Measurements from ENCODE around the gene LRRC7. TPM values are rescaled to one million over a fixed set of nuclear protein-coding genes. Genes with fewer than 3 reads are reported as not detected.
"Not testable (repeated sequence)": the region's sequence is repeated elsewhere in the genome, so short reads cannot be mapped to it uniquely, and the experiment has no call there.

LRRC7 gene
- total and polyA plus RNA-seq, 7 experiments from 2014 or later: 0.15 to 6.4 (median 0.46) TPM; not detected in 1

- ATAC-seq: no peak
- no peak for DNase-seq
- Mint-ChIP-seq H3K4me1 (no peaks in the 10 kb centered on the region), H3K27me3 (no peaks in the 10 kb centered on the region), H3K4me3 (no peak overlapping the region), H3K9me3 (peaks cover 2 to 27% (median 6%) of the 10 kb centered on the region in 11 donors), H3K27ac (no peak overlapping the region), H3K36me3 (no peaks in the 10 kb centered on the region)
- ChIA-PET CTCF (no interaction called here), POLR2A (no interaction called here)
- no peak overlapping the region for H3K27ac ChIP-seq (ENCODE audit: low read depth, low read length)
- H3K4me3 ChIP-seq (ENCODE audit: low read length): no peak overlapping the region
- H3K9me3 ChIP-seq (ENCODE audit: control insufficient read depth in 2 of 3, low read length in 3 of 3): no peaks in the 10 kb centered on the region
- H3K27me3 ChIP-seq (ENCODE audit: control insufficient read depth in 2 of 2, insufficient read depth in 2 of 2, low read length in 2 of 2): no peaks in the 10 kb centered on the region
- no peaks in the 10 kb centered on the region for H3K4me1 ChIP-seq (ENCODE audit: control insufficient read depth in 2 of 2, insufficient read depth in 2 of 2, low read length in 2 of 2)
- intact Hi-C loops (cut with micrococcal nuclease): no loop called here
- no peaks in the 10 kb centered on the region for H3K36me3 ChIP-seq (ENCODE audit: control insufficient read depth in 2 of 3, insufficient read depth in 3 of 3, low read length in 3 of 3)
Observed at GRCh38 chr1:69702085-69702484, 134.4 kb downstream of the LRRC7 start.

GRCh38 chr1:69706473-69706872 lies 138.8 kb downstream of the LRRC7 start:
- Histone ChIP-seq H3K4me3 (ENCODE audit: low read length) (no peak overlapping the region), H3K9me3 (ENCODE audit: control insufficient read depth in 2 of 3, low read length in 3 of 3) (no peaks in the 10 kb centered on the region), H3K4me1 (ENCODE audit: control insufficient read depth in 2 of 2, insufficient read depth in 2 of 2, low read length in 2 of 2) (no peaks in the 10 kb centered on the region), H3K36me3 (ENCODE audit: control insufficient read depth in 2 of 3, insufficient read depth in 3 of 3, low read length in 3 of 3) (no peaks in the 10 kb centered on the region), H3K27ac (ENCODE audit: low read depth, low read length) (no peak overlapping the region), H3K27me3 (ENCODE audit: control insufficient read depth in 2 of 2, insufficient read depth in 2 of 2, low read length in 2 of 2) (no peaks in the 10 kb centered on the region)
- Mint-ChIP-seq H3K4me3 (no peak overlapping the region), H3K36me3 (no peaks in the 10 kb centered on the region), H3K9me3 (peaks cover 0 to 9% (median 0%) of the 10 kb centered on the region in 11 donors), H3K27me3 (no peaks in the 10 kb centered on the region), H3K4me1 (no peaks in the 10 kb centered on the region), H3K27ac (no peak overlapping the region)
- ATAC-seq: no peak
- CTCF ChIA-PET: no interaction called here
- POLR2A ChIA-PET: no interaction called here
- DNase-seq: no peak
- intact Hi-C loops (cut with micrococcal nuclease): no loop called here

- Mint-ChIP-seq H3K27me3 (no peaks in the 10 kb centered on the region), H3K36me3 (no peaks in the 10 kb centered on the region), H3K4me3 (no peak overlapping the region), H3K27ac (no peak overlapping the region), H3K9me3 (peaks cover 0 to 9% (median 0%) of the 10 kb centered on the region in 11 donors), H3K4me1 (no peaks in the 10 kb centered on the region)
- H3K36me3 ChIP-seq (ENCODE audit: control insufficient read depth in 2 of 3, insufficient read depth in 3 of 3, low read length in 3 of 3): no peaks in the 10 kb centered on the region
- H3K4me3 ChIP-seq (ENCODE audit: low read length): no peak overlapping the region
- H3K27me3 ChIP-seq (ENCODE audit: control insufficient read depth in 2 of 2, insufficient read depth in 2 of 2, low read length in 2 of 2): no peaks in the 10 kb centered on the region
- POLR2A ChIA-PET: no interaction called here
- H3K9me3 ChIP-seq (ENCODE audit: control insufficient read depth in 2 of 3, low read length in 3 of 3): no peaks in the 10 kb centered on the region
- DNase-seq: no peak
- no peak overlapping the region for H3K27ac ChIP-seq (ENCODE audit: low read depth, low read length)
- CTCF ChIA-PET: no interaction called here
- ATAC-seq: no peak
- H3K4me1 ChIP-seq (ENCODE audit: control insufficient read depth in 2 of 2, insufficient read depth in 2 of 2, low read length in 2 of 2): no peaks in the 10 kb centered on the region
- intact Hi-C loops (cut with micrococcal nuclease): no loop called here
Observed at GRCh38 chr1:69707103-69707502, 139.4 kb downstream of the LRRC7 start.

- H3K4me1 Mint-ChIP-seq: no peaks in the 10 kb centered on the region
- no peak for ATAC-seq
Observed at GRCh38 chr1:69710484-69711189, 142.9 kb downstream of the LRRC7 start.

GRCh38 chr1:69711190-69711930 lies 143.6 kb downstream of the LRRC7 start:
- CTCF ChIA-PET: no interaction called here
- Histone ChIP-seq H3K27ac (ENCODE audit: low read depth, low read length) (no peak overlapping the region), H3K27me3 (ENCODE audit: control insufficient read depth in 2 of 2, insufficient read depth in 2 of 2, low read length in 2 of 2) (no peaks in the 10 kb centered on the region), H3K4me3 (ENCODE audit: low read length) (no peak overlapping the region), H3K9me3 (ENCODE audit: control insufficient read depth in 2 of 3, low read length in 3 of 3) (no peaks in the 10 kb centered on the region), H3K4me1 (ENCODE audit: control insufficient read depth in 2 of 2, insufficient read depth in 2 of 2, low read length in 2 of 2) (no peaks in the 10 kb centered on the region), H3K36me3 (ENCODE audit: control insufficient read depth in 2 of 3, insufficient read depth in 3 of 3, low read length in 3 of 3) (no peaks in the 10 kb centered on the region)
- Mint-ChIP-seq H3K27me3 (no peaks in the 10 kb centered on the region), H3K4me1 (no peaks in the 10 kb centered on the region), H3K9me3 (peaks cover 0 to 16% (median 0%) of the 10 kb centered on the region in 11 donors), H3K27ac (no peak overlapping the region), H3K36me3 (no peaks in the 10 kb centered on the region), H3K4me3 (no peak overlapping the region)
- POLR2A ChIA-PET: no interaction called here
- DNase-seq: no peak
- intact Hi-C loops (cut with micrococcal nuclease): no loop called here
- no peak for ATAC-seq

More at GRCh38 chr1:69710484-69711189, 142.9 kb downstream of the LRRC7 start:
- no peaks in the 10 kb centered on the region for H3K27me3 Mint-ChIP-seq
- no peak overlapping the region for H3K4me3 Mint-ChIP-seq
- no peaks in the 10 kb centered on the region for H3K36me3 Mint-ChIP-seq
- Histone ChIP-seq H3K4me3 (ENCODE audit: low read length) (no peak overlapping the region), H3K27ac (ENCODE audit: low read depth, low read length) (no peak overlapping the region), H3K4me1 (ENCODE audit: control insufficient read depth in 2 of 2, insufficient read depth in 2 of 2, low read length in 2 of 2) (no peaks in the 10 kb centered on the region), H3K36me3 (ENCODE audit: control insufficient read depth in 2 of 3, insufficient read depth in 3 of 3, low read length in 3 of 3) (no peaks in the 10 kb centered on the region), H3K27me3 (ENCODE audit: control insufficient read depth in 2 of 2, insufficient read depth in 2 of 2, low read length in 2 of 2) (no peaks in the 10 kb centered on the region), H3K9me3 (ENCODE audit: control insufficient read depth in 2 of 3, low read length in 3 of 3) (no peaks in the 10 kb centered on the region)
- intact Hi-C loops (cut with micrococcal nuclease): no loop called here
- H3K9me3 Mint-ChIP-seq: peaks cover 0 to 16% (median 0%) of the 10 kb centered on the region in 11 donors
- no peak for DNase-seq
- ChIA-PET CTCF (no interaction called here), POLR2A (no interaction called here)
- H3K27ac Mint-ChIP-seq: no peak overlapping the region

- H3K9me3 Mint-ChIP-seq: peaks cover 0 to 17% (median 1%) of the 10 kb centered on the region in 11 donors
- H3K36me3 Mint-ChIP-seq; H3K27ac ChIP-seq (ENCODE audit: low read depth, low read length); H3K27ac Mint-ChIP-seq; H3K9me3 ChIP-seq (ENCODE audit: control insufficient read depth in 2 of 3, low read length in 3 of 3); H3K27me3 Mint-ChIP-seq; H3K4me3 Mint-ChIP-seq; DNase-seq; ATAC-seq; H3K4me1 Mint-ChIP-seq; H3K4me1 ChIP-seq (ENCODE audit: control insufficient read depth in 2 of 2, insufficient read depth in 2 of 2, low read length in 2 of 2); intact Hi-C loops (cut with micrococcal nuclease); H3K36me3 ChIP-seq (ENCODE audit: control insufficient read depth in 2 of 3, insufficient read depth in 3 of 3, low read length in 3 of 3); H3K27me3 ChIP-seq (ENCODE audit: control insufficient read depth in 2 of 2, insufficient read depth in 2 of 2, low read length in 2 of 2); CTCF ChIA-PET; H3K4me3 ChIP-seq (ENCODE audit: low read length): not testable (repeated sequence)
- POLR2A ChIA-PET: interaction anchor here (0.6 kb wide), 2 partner anchors 11 to 17 kb away, joined by 4 to 5 read pairs; no protein-coding TSS in a partner anchor
Observed at GRCh38 chr1:69717834-69718233, 150.1 kb downstream of the LRRC7 start.

- POLR2A ChIA-PET: interaction anchor here (0.6 kb wide), 1 partner anchor 10 kb away, joined by 5 read pairs; no protein-coding TSS in a partner anchor
Observed at GRCh38 chr1:69728206-69728605, 160.5 kb downstream of the LRRC7 start.

More at GRCh38 chr1:69728206-69728605, 160.5 kb downstream of the LRRC7 start:
- H3K27ac ChIP-seq (ENCODE audit: low read depth, low read length): no peak overlapping the region
- no peaks in the 10 kb centered on the region for H3K4me1 Mint-ChIP-seq
- H3K27me3 ChIP-seq (ENCODE audit: control insufficient read depth in 2 of 2, insufficient read depth in 2 of 2, low read length in 2 of 2): no peaks in the 10 kb centered on the region
- intact Hi-C loops (cut with micrococcal nuclease): no loop called here
- H3K4me3 ChIP-seq (ENCODE audit: low read length): no peak overlapping the region
- DNase-seq: no peak
- no peaks in the 10 kb centered on the region for H3K9me3 ChIP-seq (ENCODE audit: control insufficient read depth in 2 of 3, low read length in 3 of 3)
- H3K36me3 Mint-ChIP-seq: peaks cover 0 to 5% (median 0%) of the 10 kb centered on the region in 5 donors
- CTCF ChIA-PET: no interaction called here
- no peak for ATAC-seq
- no peaks in the 10 kb centered on the region for H3K4me1 ChIP-seq (ENCODE audit: control insufficient read depth in 2 of 2, insufficient read depth in 2 of 2, low read length in 2 of 2)
- H3K27me3 Mint-ChIP-seq: no peaks in the 10 kb centered on the region
- no peaks in the 10 kb centered on the region for H3K36me3 ChIP-seq (ENCODE audit: control insufficient read depth in 2 of 3, insufficient read depth in 3 of 3, low read length in 3 of 3)
- no peak overlapping the region for H3K4me3 Mint-ChIP-seq
- H3K27ac Mint-ChIP-seq: no peak overlapping the region
- peaks cover 0 to 23% (median 3%) of the 10 kb centered on the region in 11 donors for H3K9me3 Mint-ChIP-seq
